Gastrocnemius medialis (tissue), 4 donors: ENCODE measurements around the gene CDK3. TPM values are rescaled to one million over a fixed set of nuclear protein-coding genes. Genes with fewer than 3 reads are reported as not detected.

Experiments
- ATAC-seq, 2 donors: fragments of 150-250 bp; one replicate each; pipeline ENCODE4 v1.9.1; 2016
- DNase-seq, 2 donors: peaks; one replicate each; pipeline ENCODE4 v3.0.0-alpha.2; 2019
- H3K27ac ChIP-seq, 4 donors: fragments of 200-600 bp; sonication (generic); 1 replicate in 1 of 4; 2 replicates in 3 of 4; pipeline ENCODE4 v1.5.1; 2016 to 2018; ENCODE audit warnings: mild to moderate bottlenecking in 2 of 4, moderate library complexity in 1 of 4
- H3K27me3 ChIP-seq, 3 donors: fragments of 200-600 bp; sonication (generic) in 2 of 3; 1 replicate in 1 of 3; 2 replicates in 2 of 3; pipeline versions ENCODE4 v1.5.1 to v1.6.0; 2016 to 2019; ENCODE audit warnings: mild to moderate bottlenecking in 1 of 3, moderate library complexity in 1 of 3
- H3K36me3 ChIP-seq, 2 donors: fragments of 200-600 bp; sonication (generic) in 1 of 2; one replicate each; pipeline ENCODE4 v1.5.1; 2017 to 2018
- H3K4me1 ChIP-seq, 2 donors: fragments of 200-600 bp; sonication (generic) in 1 of 2; one replicate each; pipeline ENCODE4 v1.5.1; 2016 to 2017; ENCODE audit warnings: mild to moderate bottlenecking in 2 of 2
- H3K4me3 ChIP-seq, 4 donors: fragments of 200-600 bp; sonication (generic) in 3 of 4; 1 replicate in 1 of 4; 2 replicates in 3 of 4; pipeline ENCODE4 v1.5.1; 2016 to 2019; ENCODE audit warnings: mild to moderate bottlenecking in 2 of 4
- H3K9me3 ChIP-seq, 3 donors: fragments of 200-600 bp; sonication (generic) in 2 of 3; 1 replicate in 1 of 3; 2 replicates in 2 of 3; pipeline ENCODE4 v1.5.1; 2016 to 2019
- POLR2A ChIP-seq, 2 donors: fragments of 450-650 bp; IDR thresholded peaks; one replicate each; pipeline ENCODE4 v1.6.1; 2017; ENCODE audit warnings: antibody characterized with exemption in 2 of 2, mild to moderate bottlenecking in 2 of 2, moderate library complexity in 2 of 2
- in situ Hi-C, 4 donors: fragments of 200-750 bp; cut with MboI; loops; one replicate each; pipeline versions ENCODE4 v1.15.0 to v1.8.0; 2017; ENCODE audit warnings: low sequenced_read_pairs in 4 of 4
- intact Hi-C: fragments of 100-400 bp; cut with DNase I; formaldehyde crosslinking; loops from one replicate; pipeline ENCODE4 v1.15.1; 2023; ENCODE audit warnings: low total_unique reads
- total RNA-seq, 4 donors: library from RNA; depleted of rRNA; stranded (reverse); fragments of >200 nt; gene quantifications; one replicate each; pipeline versions ENCODE4 v1.1.0 to v1.2.3, GENCODE V29; 2016
- TF ChIP-seq, protein P1 (sequence below), 5 experiments: fragments of 450-650 bp in 3 of 5; fragments of 200-600 bp in 2 of 5; sonication (generic) in 2 of 5; IDR thresholded peaks in 4 of 5; conservative IDR thresholded peaks in 1 of 5; 1 replicate in 4 of 5; 2 replicates in 1 of 5; pipeline ENCODE4 v1.5.1; 2016 to 2019; ENCODE audit warnings: antibody characterized with exemption in 5 of 5, mild to moderate bottlenecking in 3 of 5, moderate library complexity in 3 of 5

Gene CDK3
- total RNA-seq, 4 donors from 2014 or later = 0.33 to 1.8 (median 1.1) TPM

DNA sequence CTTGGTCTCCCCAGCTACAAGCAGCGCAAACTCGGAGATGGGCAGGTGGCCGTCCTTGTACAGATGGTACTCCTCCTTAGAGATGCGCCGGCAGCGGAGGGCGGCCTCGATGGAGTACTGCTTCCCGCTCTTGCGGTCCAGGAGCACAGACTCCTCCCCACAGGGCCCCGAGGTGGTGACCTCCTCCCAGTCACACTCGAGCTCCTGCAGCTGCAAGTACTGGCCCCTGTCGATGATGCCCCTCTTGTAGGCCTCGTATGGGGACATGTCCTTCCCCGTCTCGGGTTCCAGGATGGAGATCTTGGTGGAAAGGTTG lies 7.2 kb downstream of the CDK3 start:
- H3K9me3 ChIP-seq = no peaks in the 10 kb centered on the region
- intact Hi-C loops = no loop called here
- no peak for DNase-seq
- ATAC-seq = no peak
- in situ Hi-C loops = loop anchor here (5.0 kb wide), 1 partner anchor 101 kb away; no protein-coding TSS in a partner anchor
- no peak for TF ChIP-seq POLR2A (IDR thresholded peaks at IDR 0.05)
- TF ChIP-seq, protein P1, sequence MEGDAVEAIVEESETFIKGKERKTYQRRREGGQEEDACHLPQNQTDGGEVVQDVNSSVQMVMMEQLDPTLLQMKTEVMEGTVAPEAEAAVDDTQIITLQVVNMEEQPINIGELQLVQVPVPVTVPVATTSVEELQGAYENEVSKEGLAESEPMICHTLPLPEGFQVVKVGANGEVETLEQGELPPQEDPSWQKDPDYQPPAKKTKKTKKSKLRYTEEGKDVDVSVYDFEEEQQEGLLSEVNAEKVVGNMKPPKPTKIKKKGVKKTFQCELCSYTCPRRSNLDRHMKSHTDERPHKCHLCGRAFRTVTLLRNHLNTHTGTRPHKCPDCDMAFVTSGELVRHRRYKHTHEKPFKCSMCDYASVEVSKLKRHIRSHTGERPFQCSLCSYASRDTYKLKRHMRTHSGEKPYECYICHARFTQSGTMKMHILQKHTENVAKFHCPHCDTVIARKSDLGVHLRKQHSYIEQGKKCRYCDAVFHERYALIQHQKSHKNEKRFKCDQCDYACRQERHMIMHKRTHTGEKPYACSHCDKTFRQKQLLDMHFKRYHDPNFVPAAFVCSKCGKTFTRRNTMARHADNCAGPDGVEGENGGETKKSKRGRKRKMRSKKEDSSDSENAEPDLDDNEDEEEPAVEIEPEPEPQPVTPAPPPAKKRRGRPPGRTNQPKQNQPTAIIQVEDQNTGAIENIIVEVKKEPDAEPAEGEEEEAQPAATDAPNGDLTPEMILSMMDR (IDR thresholded peaks at IDR 0.05 in 4 of 5, conservative IDR thresholded peaks at IDR 0.05 in 1 of 5) = no peak
- H3K27ac ChIP-seq = no peak overlapping the region
- H3K27me3 ChIP-seq = no peaks in the 10 kb centered on the region
- no peak overlapping the region for H3K4me3 ChIP-seq
- H3K36me3 ChIP-seq = no peaks in the 10 kb centered on the region
- H3K4me1 ChIP-seq = peaks cover 12 to 16% of the 10 kb centered on the region in 2 donors

DNA sequence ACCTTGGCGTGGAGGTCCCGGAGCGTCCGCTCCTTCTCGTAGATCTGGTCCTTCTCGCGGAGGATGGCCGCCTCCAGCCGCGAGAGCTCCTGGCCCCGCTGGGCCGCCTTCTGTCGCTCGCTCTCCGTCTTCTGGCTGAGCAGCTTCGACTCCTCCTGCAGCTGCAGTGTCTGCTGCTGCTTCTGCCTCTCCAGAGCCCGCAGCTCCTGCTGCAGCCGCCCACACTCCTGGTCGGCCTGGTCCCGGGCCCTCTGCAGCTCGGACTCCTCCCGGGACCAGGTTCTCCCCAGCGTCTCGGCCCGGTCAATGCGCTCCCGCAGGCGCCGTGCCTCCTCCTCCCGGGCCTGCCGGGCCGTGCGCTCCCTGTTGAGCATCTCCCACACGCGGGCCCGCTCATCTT lies 7.6 kb downstream of the CDK3 start:
- in situ Hi-C loops (loop anchor here (5.0 kb wide), 1 partner anchor 101 kb away; no protein-coding TSS in a partner anchor), intact Hi-C loops (no loop called here)
- Histone ChIP-seq H3K4me3 (no peak overlapping the region), H3K27ac (no peak overlapping the region), H3K9me3 (no peaks in the 10 kb centered on the region), H3K36me3 (no peaks in the 10 kb centered on the region), H3K27me3 (no peaks in the 10 kb centered on the region), H3K4me1 (peaks cover 8 to 13% of the 10 kb centered on the region in 2 donors)
- no peak for ATAC-seq
- no peak for DNase-seq
- TF ChIP-seq, protein P1 (IDR thresholded peaks at IDR 0.05 in 4 of 5, conservative IDR thresholded peaks at IDR 0.05 in 1 of 5) = no peak
- no peak for TF ChIP-seq POLR2A (IDR thresholded peaks at IDR 0.05)

DNA sequence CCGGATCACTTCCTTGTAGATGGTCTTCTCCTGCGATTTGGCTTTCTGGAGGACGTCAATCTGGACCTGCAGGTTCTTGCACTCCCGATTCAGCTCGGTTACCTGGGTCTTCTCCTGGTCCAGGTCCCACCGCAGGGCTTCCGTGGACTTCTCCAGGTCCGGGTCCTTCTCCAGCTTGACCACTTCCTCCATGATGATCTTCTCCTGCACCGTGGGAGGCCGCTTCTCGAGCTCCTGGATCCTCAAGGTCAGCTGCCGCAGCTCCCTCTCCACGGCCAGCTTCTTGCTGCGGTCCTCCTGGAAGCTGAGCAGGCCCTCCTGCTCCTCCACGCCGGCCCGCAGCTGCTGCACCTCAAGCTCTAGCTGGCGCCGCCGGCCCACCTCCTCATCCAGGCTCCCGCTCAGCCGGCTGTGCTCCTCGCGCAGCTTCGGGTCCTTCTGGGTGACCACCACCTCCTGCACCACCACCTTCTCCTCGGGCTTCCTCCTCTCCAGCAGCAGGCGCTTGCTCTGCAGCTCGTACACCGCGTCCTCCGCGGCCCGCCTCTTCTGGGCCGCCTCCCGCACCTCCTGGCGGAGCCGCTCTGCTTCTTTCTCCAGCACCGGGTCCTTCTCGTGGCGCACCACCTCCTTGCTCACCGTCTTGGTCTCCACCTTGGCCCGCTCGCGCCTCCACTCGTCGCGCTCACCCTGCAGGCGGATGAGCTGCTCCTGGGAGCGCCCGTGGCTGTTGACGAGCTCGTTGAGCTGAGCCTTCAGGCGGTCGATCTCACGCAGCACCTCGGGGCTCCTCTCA lies 8.2 kb downstream of the CDK3 start:
- Histone ChIP-seq H3K9me3 (no peaks in the 10 kb centered on the region), H3K4me1 (peaks cover 6 to 7% of the 10 kb centered on the region in 2 donors), H3K27ac (no peak overlapping the region), H3K36me3 (no peaks in the 10 kb centered on the region), H3K4me3 (no peak overlapping the region), H3K27me3 (no peaks in the 10 kb centered on the region)
- DNase-seq (no peak), ATAC-seq (no peak)
- TF ChIP-seq, protein P1 (IDR thresholded peaks at IDR 0.05 in 4 of 5, conservative IDR thresholded peaks at IDR 0.05 in 1 of 5) = no peak
- TF ChIP-seq POLR2A (IDR thresholded peaks at IDR 0.05) = no peak
- intact Hi-C loops = no loop called here
- in situ Hi-C loops = loop anchor here (5.0 kb wide), 1 partner anchor 102 kb away; no protein-coding TSS in a partner anchor

DNA sequence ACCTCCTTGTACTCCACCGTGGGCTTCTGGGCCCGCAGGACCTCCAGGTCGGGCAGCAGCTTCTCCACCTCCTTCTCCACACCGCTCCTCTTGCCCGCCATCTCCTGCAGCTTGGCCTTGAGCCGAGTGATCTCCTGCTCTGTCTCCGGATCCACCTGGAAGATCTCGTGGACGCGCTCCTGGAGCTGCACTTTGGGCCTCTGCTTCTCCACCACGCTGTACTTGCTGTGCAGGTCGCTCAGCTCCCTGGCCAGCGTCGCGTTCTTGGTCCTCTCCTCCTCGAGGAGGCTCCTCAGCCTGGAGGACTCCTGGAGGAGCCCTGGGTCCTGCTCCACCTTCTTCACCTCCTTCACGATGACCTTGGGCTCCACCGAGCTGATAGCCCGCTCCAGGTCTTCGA lies 8.8 kb downstream of the CDK3 start:
- H3K27ac ChIP-seq = no peak overlapping the region
- intact Hi-C loops = no loop called here
- TF ChIP-seq, protein P1 (IDR thresholded peaks at IDR 0.05 in 4 of 5, conservative IDR thresholded peaks at IDR 0.05 in 1 of 5) = no peak
- no peak for TF ChIP-seq POLR2A (IDR thresholded peaks at IDR 0.05)

More for the DNA sequence above, 8.8 kb downstream of the CDK3 start:
- DNase-seq = no peak
- Histone ChIP-seq H3K9me3 (no peaks in the 10 kb centered on the region), H3K36me3 (no peaks in the 10 kb centered on the region), H3K4me3 (no peak overlapping the region), H3K4me1 (peaks cover 5 to 6% of the 10 kb centered on the region in 2 donors), H3K27me3 (no peaks in the 10 kb centered on the region)
- in situ Hi-C loops = loop anchor here (5.0 kb wide), 1 partner anchor 102 kb away; no protein-coding TSS in a partner anchor
- no peak for ATAC-seq
